SH-SY5Y (cell line): ENCODE results near the gene RAP1GAP2.

Experiments used
- GATA2 ChIP-seq: IDR thresholded peaks from 2 replicates; pipeline ENCODE4 v1.6.1; 2011; ENCODE audit warnings: mild to moderate bottlenecking, low read depth, low read length
- GATA3 ChIP-seq: IDR thresholded peaks from 2 replicates; pipeline ENCODE4 v1.6.1; 2011; ENCODE audit warnings: low read depth, mild to moderate bottlenecking, low read length, moderate library complexity

DNA sequence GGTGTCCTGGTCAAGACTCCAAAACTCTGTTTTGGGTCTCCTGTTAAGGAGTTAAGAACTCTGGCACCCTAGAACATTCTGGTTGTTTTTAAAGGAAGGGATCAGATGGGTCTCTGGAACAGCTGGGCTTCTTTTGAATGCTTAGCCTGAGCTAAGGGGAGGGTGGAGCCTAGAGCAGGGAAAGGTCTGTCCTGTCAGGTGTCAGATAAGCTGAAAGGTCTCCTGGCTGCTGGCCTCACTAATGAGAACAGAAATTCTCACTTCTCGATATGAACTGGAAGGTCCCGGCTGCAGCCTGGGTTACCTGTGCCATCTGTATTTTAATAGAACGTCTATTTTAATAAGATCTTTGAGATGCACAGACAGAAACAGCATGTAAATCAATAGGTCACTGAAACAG, 69.0 kb downstream of the RAP1GAP2 start:
- no peak for TF ChIP-seq GATA3
- no peak for TF ChIP-seq GATA2
